Spleen (tissue), 11 donors: ENCODE data around the gene PTK6. TPM values are rescaled to one million over a fixed set of nuclear protein-coding genes. Genes with fewer than 3 reads are reported as not detected.

Source experiments
- DNase-seq: peaks from one replicate; pipeline ENCODE4 v3.0.0-alpha.2; 2020
- H3K27ac ChIP-seq, 8 donors: fragments of 200-600 bp; sonication (generic) in 7 of 8; 1 replicate in 4 of 8; 2 replicates in 4 of 8; pipeline versions ENCODE4 v1.5.0 to v1.8.0; 2016 to 2021; ENCODE audit warnings: inconsistent platforms in 4 of 8, mild to moderate bottlenecking in 4 of 8, moderate library complexity in 1 of 8
- H3K27me3 ChIP-seq, 7 donors: fragments of 200-600 bp; sonication (generic) in 6 of 7; replicated peaks in 1 of 7; 1 replicate in 4 of 7; 2 replicates in 3 of 7; pipeline versions ENCODE4 v1.5.0 to v1.8.0; 2016 to 2021; ENCODE audit warnings: inconsistent platforms in 3 of 7, mild to moderate bottlenecking in 1 of 7
- H3K36me3 ChIP-seq, 6 donors: fragments of 200-600 bp; sonication (generic) in 5 of 6; 1 replicate in 4 of 6; 2 replicates in 2 of 6; pipeline versions ENCODE4 v1.5.0 to v1.8.0; 2016 to 2021; ENCODE audit warnings: inconsistent platforms in 2 of 6
- H3K4me1 ChIP-seq, 6 donors: fragments of 200-600 bp; sonication (generic) in 5 of 6; 1 replicate in 3 of 6; 2 replicates in 3 of 6; pipeline versions ENCODE4 v1.5.0 to v1.8.0; 2016 to 2021; ENCODE audit warnings: inconsistent platforms in 3 of 6
- H3K4me3 ChIP-seq, 8 donors: fragments of 200-600 bp; sonication (generic) in 7 of 8; 1 replicate in 4 of 8; 2 replicates in 4 of 8; pipeline versions ENCODE4 v1.5.0 to v1.8.0; 2016 to 2021; ENCODE audit warnings: inconsistent platforms in 4 of 8, mild to moderate bottlenecking in 4 of 8, moderate library complexity in 2 of 8
- H3K9me3 ChIP-seq, 8 donors: fragments of 200-600 bp; sonication (generic) in 7 of 8; 1 replicate in 4 of 8; 2 replicates in 4 of 8; pipeline versions ENCODE4 v1.5.0 to v1.8.0; 2016 to 2021; ENCODE audit warnings: inconsistent platforms in 4 of 8
- CTCF ChIP-seq, 11 experiments: fragments of 200-600 bp in 7 of 11; fragments of 450-650 bp in 4 of 11; sonication (generic) in 4 of 11; IDR thresholded peaks in 8 of 11; conservative IDR thresholded peaks in 3 of 11; 1 replicate in 7 of 11; 2 replicates in 4 of 11; pipeline versions ENCODE4 v1.4.0 to v1.8.0; 2016 to 2021; ENCODE audit warnings: antibody characterized with exemption in 11 of 11, inconsistent platforms in 4 of 11, mild to moderate bottlenecking in 1 of 11
- POLR2A ChIP-seq, 3 donors: fragments of 450-650 bp; IDR thresholded peaks; one replicate each; pipeline ENCODE4 v1.5.1; 2017; ENCODE audit warnings: antibody characterized with exemption in 3 of 3, mild to moderate bottlenecking in 1 of 3
- POLR2AphosphoS5 ChIP-seq, 3 donors: sonication (generic); formaldehyde crosslinking; IDR thresholded peaks; one replicate each; pipeline ENCODE4 v1.5.1; 2017; ENCODE audit warnings: antibody characterized with exemption in 3 of 3
- WGBS, 5 donors: extraction: QIAGEN DNeasy Blood & Tissue Kit in 3 of 5; methylation state at CpG; one replicate each; pipeline versions ENCODE4 v1.1.5 to v1.1.7; 2013 to 2018; 5-methylcytosine and 5-hydroxymethylcytosine counted together
- intact Hi-C: fragments of 100-400 bp; cut with DNase I; formaldehyde crosslinking; loops from one replicate; pipeline ENCODE4 v1.15.0; 2023; ENCODE audit warnings: low total_unique reads
- polyA plus RNA-seq, 3 donors: library from polyadenylated mRNA; stranded (reverse); fragments of 200-250 nt; gene quantifications; one replicate each; pipeline ENCODE4 v1.2.1, GENCODE V29; 2013
- total RNA-seq, 7 donors: library from RNA; depleted of rRNA in 3 of 7; stranded (reverse); fragments of >200 nt in 3 of 7; fragmentation: NEBNext Ultra II Directional in 4 of 7; extraction: Animal tissue kit (Norgen Biotek cat#: 25700) in 4 of 7; gene quantifications; one replicate each; pipeline versions ENCODE4 v1.1.0 to v1.2.1, GENCODE V29; 2016 to 2021
- donor health status: healthy with polysubstance abuse.
- donor health status: DM: no; HTN: no; CAD: no; lungs with moderate emphysema.
- donor health status: DM: no; HTN: no; CAD: no.
- donor health status: Bipolar disorder and iron deficiency.
- donor health status: healthy.
- donor health status: DM: no; HTN: no; CAD: no.
- donor health status: DM: yes; HTN: yes; CAD: no.

PTK6 gene
- total and polyA plus RNA-seq, 10 donors: 0.20 to 1.0 (median 0.71) TPM

- peak; percentile 91 for DNase-seq
- 1 to 11% (median 2%) methylated on average over 8 to 34 of the region's 34 CpGs for WGBS, 5 donors
- H3K27me3 ChIP-seq: peaks cover 0 to 40% (median 5%) of the 10 kb centered on the region in 7 donors
- intact Hi-C loops: no loop called here
- H3K36me3 ChIP-seq: peaks cover 0 to 32% (median 9%) of the 10 kb centered on the region in 6 donors
- TF ChIP-seq POLR2AphosphoS5 (IDR thresholded peaks at IDR 0.05) (peak in 2 of 3 donors; percentile 35 to 53), CTCF (IDR thresholded peaks at IDR 0.05 in 8 of 11, conservative IDR thresholded peaks at IDR 0.05 in 3 of 11) (no peak)
- H3K27ac ChIP-seq: peak within 1 kb of the TSS in 7 of 8 donors; percentile 55 to 82 (median 71)
- H3K4me1 ChIP-seq: peaks cover 10 to 57% (median 33%) of the 10 kb centered on the region in 6 donors
- H3K4me3 ChIP-seq: peak within 1 kb of the TSS; percentile 40 to 73 (median 50)
- H3K9me3 ChIP-seq: no peaks in the 10 kb centered on the region
Observed at GRCh38 chr20:63553933-63554290, 16.7 kb upstream of the PTK6 start, which contains the start of gene FNDC11. Gene FNDC11 (plus strand): TSS chr20:63554159. CDS start chr20:63555664, 1,505 bp downstream.

GRCh38 chr20:63553251-63553932 is 16.2 kb upstream of the PTK6 start:
- Histone ChIP-seq H3K27me3 (peaks cover 0 to 46% (median 9%) of the 10 kb centered on the region in 7 donors), H3K36me3 (peaks cover 0 to 27% (median 4%) of the 10 kb centered on the region in 6 donors), H3K9me3 (no peaks in the 10 kb centered on the region), H3K4me1 (peaks cover 10 to 62% (median 36%) of the 10 kb centered on the region in 6 donors), H3K4me3 (peak overlapping the region; percentile 40 to 73 (median 50)), H3K27ac (peak overlapping the region in 7 of 8 donors; percentile 55 to 82 (median 71))
- intact Hi-C loops: no loop called here
- no peak for TF ChIP-seq CTCF (IDR thresholded peaks at IDR 0.05 in 8 of 11, conservative IDR thresholded peaks at IDR 0.05 in 3 of 11)
- TF ChIP-seq POLR2AphosphoS5 (IDR thresholded peaks at IDR 0.05): peak; percentile 34 to 64 (median 49)
- 1 to 3% (median 2%) methylated on average over 11 to 37 of the region's 37 CpGs for WGBS, 5 donors
- DNase-seq: peak; percentile 94

- H3K36me3 ChIP-seq: peaks cover 0 to 19% (median 0%) of the 10 kb centered on the region in 6 donors
- peak overlapping the region in 6 of 8 donors; percentile 7 to 82 (median 68) for H3K27ac ChIP-seq
- DNase-seq: no peak
- H3K4me1 ChIP-seq: peaks cover 16 to 69% (median 43%) of the 10 kb centered on the region in 6 donors
- TF ChIP-seq POLR2AphosphoS5 (IDR thresholded peaks at IDR 0.05) (peak in 2 of 3 donors; percentile 49 to 53), CTCF (IDR thresholded peaks at IDR 0.05 in 8 of 11, conservative IDR thresholded peaks at IDR 0.05 in 3 of 11) (no peak)
- H3K4me3 ChIP-seq: peak overlapping the region in 3 of 8 donors; percentile 5 to 73 (median 48)
- intact Hi-C loops: no loop called here
- H3K9me3 ChIP-seq: no peaks in the 10 kb centered on the region
- WGBS, 5 donors: 22 to 32% (median 28%) methylated on average over 14 to 15 of the region's 15 CpGs
- H3K27me3 ChIP-seq: peaks cover 0 to 53% (median 9%) of the 10 kb centered on the region in 7 donors
Observed at GRCh38 chr20:63552481-63553249, 15.5 kb upstream of the PTK6 start.

- TF ChIP-seq POLR2AphosphoS5 (IDR thresholded peaks at IDR 0.05): no peak
- no peak for TF ChIP-seq CTCF (IDR thresholded peaks at IDR 0.05 in 8 of 11, conservative IDR thresholded peaks at IDR 0.05 in 3 of 11)
- no peak for TF ChIP-seq POLR2A (IDR thresholded peaks at IDR 0.05)
- no peak for DNase-seq
- WGBS, 5 donors: 48 to 80% (median 65%) methylated on average over 9 of the region's 9 CpGs
- peaks cover 0 to 69% (median 9%) of the 10 kb centered on the region in 7 donors for H3K27me3 ChIP-seq
- no peak overlapping the region for H3K27ac ChIP-seq
- intact Hi-C loops: no loop called here
- peaks cover 16 to 85% (median 54%) of the 10 kb centered on the region in 6 donors for H3K4me1 ChIP-seq
- H3K36me3 ChIP-seq: peaks cover 0 to 5% (median 0%) of the 10 kb centered on the region in 6 donors
- H3K4me3 ChIP-seq: no peak overlapping the region
- H3K9me3 ChIP-seq: no peaks in the 10 kb centered on the region
Observed at GRCh38 chr20:63551068-63551467, 13.9 kb upstream of the PTK6 start.
